Bronchial epithelial cell (primary cell): ENCODE measurements around the gene OLFML2B. TPM values are rescaled to one million over a fixed set of nuclear protein-coding genes. Genes with fewer than 3 reads are reported as not detected.

ENCODE experiments used
- DNase-seq: peaks from one replicate; pipeline ENCODE4 v3.0.0-alpha.2; 2010; ENCODE audit warnings: low read depth
- FAIRE-seq: peaks from 2 replicates; lab custom pipeline; 2011; peaks lifted over from hg19 to GRCh38; lab: Jason Lieb, UNC
- H3K27me3 ChIP-seq: 2 replicates; pipeline ENCODE4 v1.5.1; 2011; ENCODE audit warnings: low read length; ENCODE audit not compliant: control insufficient read depth, insufficient read depth
- H3K36me3 ChIP-seq: 2 replicates; pipeline ENCODE4 v1.5.1; 2011; ENCODE audit warnings: low read length; ENCODE audit not compliant: control insufficient read depth, insufficient read depth
- H3K4me3 ChIP-seq: 2 replicates; pipeline ENCODE4 v1.5.1; 2011; ENCODE audit warnings: mild to moderate bottlenecking, low read depth, low read length, control low read depth
- total RNA-seq: library from RNA; depleted of rRNA; stranded (reverse); fragments of >200 nt; gene quantifications from 2 replicates; pipeline ENCODE4 v1.2.1, GENCODE V29; 2014
- TF ChIP-seq, protein P1 (sequence below): IDR thresholded peaks from 2 replicates; pipeline ENCODE4 v1.5.1; 2011; ENCODE audit warnings: mild to moderate bottlenecking, moderate library complexity, low read length, control low read depth, inconsistent platforms; ENCODE audit not compliant: insufficient read depth, severe bottlenecking

The OLFML2B gene
- total RNA-seq, 1 donor from 2014 or later: not detected

DNA sequence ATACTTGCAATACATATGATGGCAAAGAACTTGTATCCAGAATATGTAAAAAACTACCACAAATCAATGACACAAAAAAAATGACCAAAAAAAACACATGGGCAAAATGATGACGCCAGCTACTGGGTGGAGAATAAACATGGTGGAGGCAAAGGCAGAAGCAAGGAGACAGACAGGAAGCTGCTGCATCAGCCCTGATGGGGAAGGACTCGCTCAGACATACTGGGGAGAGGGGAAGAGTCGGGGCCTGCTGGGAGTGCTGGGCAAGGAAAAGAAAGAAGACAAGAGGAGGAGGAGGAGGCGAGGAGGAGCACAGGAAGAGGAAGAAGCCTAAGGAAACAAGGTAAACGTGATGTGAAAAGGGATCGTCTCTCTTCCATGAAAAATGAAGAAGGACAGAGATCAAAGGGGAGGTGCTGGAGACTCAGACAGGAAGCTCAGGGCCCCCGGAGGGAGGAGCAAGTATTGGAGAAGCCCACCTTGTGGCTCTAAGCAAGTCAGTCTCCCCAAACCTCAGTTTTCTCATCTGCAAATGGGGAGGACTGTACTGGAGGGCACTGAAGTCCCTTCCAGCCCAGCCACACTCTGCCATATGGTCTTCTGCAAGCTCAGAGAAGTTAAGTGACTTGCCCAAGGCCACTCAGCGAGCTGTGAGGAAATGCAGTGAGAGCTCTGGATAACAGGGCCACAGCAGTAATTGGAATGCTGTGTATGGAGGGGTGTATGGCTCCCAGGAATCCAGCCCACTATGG, 24.2 kb downstream of the OLFML2B start:
- DNase-seq (no peak), FAIRE-seq (no peak)
- H3K36me3 ChIP-seq: no peaks in the 10 kb centered on the region
- H3K4me3 ChIP-seq: no peak overlapping the region
- TF ChIP-seq, protein P1, sequence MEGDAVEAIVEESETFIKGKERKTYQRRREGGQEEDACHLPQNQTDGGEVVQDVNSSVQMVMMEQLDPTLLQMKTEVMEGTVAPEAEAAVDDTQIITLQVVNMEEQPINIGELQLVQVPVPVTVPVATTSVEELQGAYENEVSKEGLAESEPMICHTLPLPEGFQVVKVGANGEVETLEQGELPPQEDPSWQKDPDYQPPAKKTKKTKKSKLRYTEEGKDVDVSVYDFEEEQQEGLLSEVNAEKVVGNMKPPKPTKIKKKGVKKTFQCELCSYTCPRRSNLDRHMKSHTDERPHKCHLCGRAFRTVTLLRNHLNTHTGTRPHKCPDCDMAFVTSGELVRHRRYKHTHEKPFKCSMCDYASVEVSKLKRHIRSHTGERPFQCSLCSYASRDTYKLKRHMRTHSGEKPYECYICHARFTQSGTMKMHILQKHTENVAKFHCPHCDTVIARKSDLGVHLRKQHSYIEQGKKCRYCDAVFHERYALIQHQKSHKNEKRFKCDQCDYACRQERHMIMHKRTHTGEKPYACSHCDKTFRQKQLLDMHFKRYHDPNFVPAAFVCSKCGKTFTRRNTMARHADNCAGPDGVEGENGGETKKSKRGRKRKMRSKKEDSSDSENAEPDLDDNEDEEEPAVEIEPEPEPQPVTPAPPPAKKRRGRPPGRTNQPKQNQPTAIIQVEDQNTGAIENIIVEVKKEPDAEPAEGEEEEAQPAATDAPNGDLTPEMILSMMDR: no peak
- H3K27me3 ChIP-seq: peaks cover 13% of the 10 kb centered on the region

DNA sequence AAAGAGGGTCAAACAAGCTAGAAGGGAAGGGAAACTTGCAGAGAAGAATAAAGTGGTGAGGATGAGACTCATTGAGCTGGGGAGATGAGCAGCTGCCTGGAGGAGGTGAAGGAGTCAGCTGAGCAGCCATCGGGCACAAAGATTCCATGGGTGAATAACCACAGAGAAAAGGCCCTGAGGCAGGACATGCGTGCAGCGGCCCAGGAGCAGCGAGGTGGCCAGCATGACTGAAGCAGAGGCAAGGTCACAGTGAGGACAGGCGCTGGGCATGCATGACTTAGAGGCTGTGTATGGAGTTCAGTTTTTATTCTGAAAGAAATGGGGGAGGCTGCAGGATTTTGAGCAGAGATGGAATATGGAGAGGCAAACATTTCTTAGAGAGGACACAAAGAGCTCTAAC, 24.9 kb downstream of the OLFML2B start:
- no peak for DNase-seq
- peaks cover 13% of the 10 kb centered on the region for H3K27me3 ChIP-seq
- TF ChIP-seq, protein P1: no peak
- H3K4me3 ChIP-seq: no peak overlapping the region
- H3K36me3 ChIP-seq: no peaks in the 10 kb centered on the region
- FAIRE-seq: no peak

DNA sequence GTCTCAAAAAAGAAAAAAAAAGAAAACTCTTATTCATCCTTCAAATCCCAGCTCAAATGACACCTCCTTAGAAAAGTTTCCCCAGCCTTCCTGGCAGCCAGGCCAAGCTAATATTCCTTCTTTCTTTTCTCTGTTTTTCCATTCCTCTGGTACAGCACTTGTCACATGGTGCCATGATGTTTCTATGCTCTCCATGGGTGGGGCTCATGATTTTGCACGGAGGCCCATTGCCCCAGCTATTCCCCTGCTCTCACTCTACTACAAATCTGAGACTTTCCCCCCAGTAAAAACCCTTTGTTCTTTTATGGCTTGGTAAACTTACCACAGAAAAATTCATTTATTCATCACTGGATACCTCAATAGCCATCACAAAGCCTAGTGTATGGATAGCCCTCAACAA, 26.5 kb downstream of the OLFML2B start:
- no peak for DNase-seq
- FAIRE-seq: no peak

DNA sequence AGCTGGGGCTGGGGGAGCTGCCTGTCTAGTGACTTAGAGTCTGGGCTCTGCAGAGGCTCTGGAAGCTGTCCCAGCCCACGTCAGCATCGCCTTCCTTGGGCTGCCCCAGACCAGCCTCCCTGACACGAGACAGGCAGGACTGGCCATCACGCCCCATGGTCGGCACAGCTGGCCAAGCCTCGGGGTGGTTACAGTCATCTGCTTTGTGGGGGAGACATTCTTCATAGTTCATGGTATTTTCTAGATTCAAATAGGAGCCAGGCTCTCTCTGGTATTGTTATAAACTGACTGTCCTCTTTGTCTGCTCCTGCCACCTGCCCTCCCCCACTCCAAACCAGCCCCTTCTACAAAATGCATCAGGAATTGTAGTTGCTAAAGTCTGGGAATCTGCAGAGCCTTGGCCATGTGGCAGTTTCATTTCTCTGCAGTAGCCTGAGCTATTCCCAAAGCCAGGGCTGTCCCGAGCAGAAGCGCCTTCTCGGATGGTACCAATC, 29.4 kb downstream of the OLFML2B start:
- H3K4me3 ChIP-seq: no peak overlapping the region
- no peaks in the 10 kb centered on the region for H3K36me3 ChIP-seq
- DNase-seq: no peak
- peaks cover 5% of the 10 kb centered on the region for H3K27me3 ChIP-seq
- TF ChIP-seq, protein P1: no peak
- FAIRE-seq: no peak

More for the DNA sequence above, 26.5 kb downstream of the OLFML2B start:
- TF ChIP-seq, protein P1: no peak
- Histone ChIP-seq H3K27me3 (peaks cover 9% of the 10 kb centered on the region), H3K4me3 (no peak overlapping the region), H3K36me3 (no peaks in the 10 kb centered on the region)

DNA sequence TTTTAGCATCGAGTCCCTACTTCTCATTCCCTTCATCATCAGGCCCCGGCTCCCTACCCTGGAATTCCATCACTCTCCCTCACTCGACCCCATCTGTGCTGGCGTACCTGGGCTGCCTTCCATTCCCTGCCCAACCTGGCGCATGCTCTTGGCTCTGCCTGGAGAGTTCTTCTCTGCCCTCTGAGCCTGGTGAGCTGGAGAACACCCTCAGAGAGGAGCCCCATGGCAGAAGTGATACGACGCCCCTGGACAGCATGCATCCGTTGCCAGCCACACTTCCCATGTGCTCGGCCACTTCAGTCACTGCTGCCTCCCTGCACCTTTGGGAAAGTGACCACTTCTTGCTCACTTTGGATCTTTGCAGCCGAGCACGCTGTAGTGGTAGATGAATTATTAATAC, 30.1 kb downstream of the OLFML2B start:
- no peak for DNase-seq
- Histone ChIP-seq H3K4me3 (no peak overlapping the region), H3K27me3 (peaks cover 5% of the 10 kb centered on the region), H3K36me3 (no peaks in the 10 kb centered on the region)
- FAIRE-seq: no peak
- TF ChIP-seq, protein P1: no peak
